Smooth muscle cell (in vitro differentiated cells): ENCODE data around the gene ZNF644. TPM values are rescaled to one million over a fixed set of nuclear protein-coding genes. Genes with fewer than 3 reads are reported as not detected.
"Not testable (repeated sequence)": the region's sequence is repeated elsewhere in the genome, so short reads cannot be mapped to it uniquely, and the experiment has no call there.

Experiments
- DNase-seq: peaks from one replicate; lab custom pipeline; 2025; ENCODE audit not compliant: unreplicated experiment; lab: John Stamatoyannopoulos, UW
- H2AFZ ChIP-seq: fragments of 200-600 bp; sonication (generic); 2 replicates; pipeline ENCODE4 v1.6.0; 2016; ENCODE audit warnings: antibody characterized with exemption, low read depth, mild to moderate bottlenecking
- H3F3A ChIP-seq: fragments of 200-600 bp; sonication (generic); 2 replicates; pipeline ENCODE4 v1.6.0; 2017; ENCODE audit warnings: antibody characterized with exemption, low read depth
- H3K27ac ChIP-seq: fragments of 200-600 bp; sonication (generic); 2 replicates; pipeline ENCODE4 v1.5.1; 2016; ENCODE audit warnings: low read depth, mild to moderate bottlenecking
- H3K27me3 ChIP-seq: fragments of 200-600 bp; sonication (generic); 2 replicates; pipeline ENCODE4 v1.6.1; 2016; ENCODE audit warnings: low read depth, mild to moderate bottlenecking
- H3K36me3 ChIP-seq: fragments of 200-600 bp; sonication (generic); 2 replicates; pipeline ENCODE4 v1.5.1; 2016; ENCODE audit warnings: low read depth
- H3K4me1 ChIP-seq: fragments of 200-600 bp; sonication (generic); 2 replicates; pipeline ENCODE4 v1.5.1; 2016; ENCODE audit warnings: low read depth
- H3K4me2 ChIP-seq: fragments of 200-600 bp; sonication (generic); 2 replicates; pipeline ENCODE4 v1.6.0; 2016; ENCODE audit warnings: mild to moderate bottlenecking
- H3K4me3 ChIP-seq: fragments of 200-600 bp; sonication (generic); 2 replicates; pipeline ENCODE4 v1.5.1; 2016; ENCODE audit warnings: mild to moderate bottlenecking
- H3K79me2 ChIP-seq: fragments of 200-600 bp; sonication (generic); 2 replicates; pipeline ENCODE4 v1.6.0; 2016; ENCODE audit warnings: low read depth, mild to moderate bottlenecking
- H3K9ac ChIP-seq: fragments of 200-600 bp; sonication (generic); 2 replicates; pipeline ENCODE4 v1.6.0; 2016; ENCODE audit warnings: low read depth
- H3K9me3 ChIP-seq: fragments of 200-600 bp; sonication (generic); replicated peaks from 2 replicates; pipeline ENCODE4 v1.5.1; 2016; ENCODE audit warnings: low read depth
- H4K20me1 ChIP-seq: fragments of 200-600 bp; sonication (generic); 2 replicates; pipeline ENCODE4 v1.6.0; 2016; ENCODE audit warnings: low read depth
- WGBS: methylation state at CpG from one replicate; pipeline ENCODE4 v1.1.7; 2016; ENCODE audit warnings: low lambda C conversion rate; 5-methylcytosine and 5-hydroxymethylcytosine counted together
- polyA plus RNA-seq: library from polyadenylated mRNA; unstranded; fragments of >200 nt; fragmentation: Nextera tagmentation; extraction: Ambion mirVana; gene quantifications from 2 replicates; pipeline ENCODE4 v1.2.1, GENCODE V29; 2016
- total RNA-seq: library from RNA; depleted of rRNA; stranded (reverse); fragments of >200 nt; gene quantifications from 2 replicates; pipeline ENCODE4 v1.2.3, GENCODE V29; 2014
- TF ChIP-seq, protein P1 (sequence below): fragments of 200-600 bp; sonication (generic); IDR thresholded peaks from 2 replicates; pipeline ENCODE4 v1.5.1; 2017; ENCODE audit warnings: borderline replicate concordance, mild to moderate bottlenecking, antibody characterized with exemption; ENCODE audit not compliant: insufficient read depth, poor library complexity, severe bottlenecking

ZNF644 gene
- total and polyA plus RNA-seq, 2 experiments from 2014 or later, result 22.9 to 102 TPM

DNA sequence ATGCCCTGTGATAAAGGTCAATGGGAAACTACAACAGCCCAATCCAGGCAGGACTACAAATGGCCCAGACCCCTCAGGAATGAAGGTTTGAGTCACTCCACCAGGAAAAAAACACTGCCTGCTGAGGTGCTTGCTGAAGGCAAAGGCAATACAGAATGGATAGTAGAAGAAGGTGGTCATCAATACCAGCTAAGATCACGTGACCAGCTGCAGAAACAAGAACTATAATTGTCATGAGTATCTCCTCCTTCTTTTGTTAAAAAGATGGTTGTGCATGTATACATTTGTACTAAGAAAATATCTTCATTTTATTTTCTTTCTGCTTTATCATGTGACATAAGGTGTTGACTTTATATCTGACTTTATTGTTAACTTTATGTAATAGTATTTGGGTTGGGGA is 23.4 kb upstream of the ZNF644 start:
- H3K4me1 ChIP-seq, result no peaks in the 10 kb centered on the region
- H3K9ac ChIP-seq, result no peak overlapping the region
- no peak overlapping the region for H3K4me2 ChIP-seq
- H3K79me2 ChIP-seq, result no peaks in the 10 kb centered on the region
- H3K27ac ChIP-seq, result no peak overlapping the region
- no peak for DNase-seq
- no peaks in the 10 kb centered on the region for H3K9me3 ChIP-seq
- WGBS, result 97% methylated on average over 1 of the region's 1 CpG
- no peak overlapping the region for H3K4me3 ChIP-seq
- H3K36me3 ChIP-seq, result no peaks in the 10 kb centered on the region
- no peaks in the 10 kb centered on the region for H3K27me3 ChIP-seq
- no peak overlapping the region for H2AFZ ChIP-seq
- H4K20me1 ChIP-seq, result no peaks in the 10 kb centered on the region
- no peaks in the 10 kb centered on the region for H3F3A ChIP-seq
- TF ChIP-seq, protein P1, sequence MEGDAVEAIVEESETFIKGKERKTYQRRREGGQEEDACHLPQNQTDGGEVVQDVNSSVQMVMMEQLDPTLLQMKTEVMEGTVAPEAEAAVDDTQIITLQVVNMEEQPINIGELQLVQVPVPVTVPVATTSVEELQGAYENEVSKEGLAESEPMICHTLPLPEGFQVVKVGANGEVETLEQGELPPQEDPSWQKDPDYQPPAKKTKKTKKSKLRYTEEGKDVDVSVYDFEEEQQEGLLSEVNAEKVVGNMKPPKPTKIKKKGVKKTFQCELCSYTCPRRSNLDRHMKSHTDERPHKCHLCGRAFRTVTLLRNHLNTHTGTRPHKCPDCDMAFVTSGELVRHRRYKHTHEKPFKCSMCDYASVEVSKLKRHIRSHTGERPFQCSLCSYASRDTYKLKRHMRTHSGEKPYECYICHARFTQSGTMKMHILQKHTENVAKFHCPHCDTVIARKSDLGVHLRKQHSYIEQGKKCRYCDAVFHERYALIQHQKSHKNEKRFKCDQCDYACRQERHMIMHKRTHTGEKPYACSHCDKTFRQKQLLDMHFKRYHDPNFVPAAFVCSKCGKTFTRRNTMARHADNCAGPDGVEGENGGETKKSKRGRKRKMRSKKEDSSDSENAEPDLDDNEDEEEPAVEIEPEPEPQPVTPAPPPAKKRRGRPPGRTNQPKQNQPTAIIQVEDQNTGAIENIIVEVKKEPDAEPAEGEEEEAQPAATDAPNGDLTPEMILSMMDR, result no peak

DNA sequence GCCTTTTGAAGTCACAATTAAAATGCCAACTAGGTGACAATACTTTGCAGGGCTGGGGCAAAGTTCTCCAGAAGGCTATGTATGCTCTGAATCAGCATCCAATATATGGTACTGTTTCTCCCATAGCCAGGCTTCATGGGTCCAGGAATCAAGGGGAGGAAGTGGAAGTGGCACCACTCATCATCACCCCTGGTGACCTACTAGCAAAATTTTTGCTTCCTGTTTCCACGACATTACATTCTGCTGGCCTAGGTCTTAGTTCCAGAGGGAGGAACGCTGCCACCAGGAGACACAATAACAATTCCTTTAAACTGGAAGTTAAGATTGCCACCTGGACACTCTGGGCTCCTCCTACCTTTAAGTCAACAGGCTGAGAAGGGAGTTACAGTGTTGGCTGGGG is 22.9 kb upstream of the ZNF644 start:
- not testable (repeated sequence) for H2AFZ ChIP-seq, H3K27ac ChIP-seq, H4K20me1 ChIP-seq, H3K9ac ChIP-seq, H3K4me2 ChIP-seq, H3F3A ChIP-seq, H3K36me3 ChIP-seq, H3K4me1 ChIP-seq, H3K4me3 ChIP-seq, H3K27me3 ChIP-seq, H3K79me2 ChIP-seq, DNase-seq, H3K9me3 ChIP-seq
- 93% methylated on average over 2 of the region's 2 CpGs for WGBS

DNA sequence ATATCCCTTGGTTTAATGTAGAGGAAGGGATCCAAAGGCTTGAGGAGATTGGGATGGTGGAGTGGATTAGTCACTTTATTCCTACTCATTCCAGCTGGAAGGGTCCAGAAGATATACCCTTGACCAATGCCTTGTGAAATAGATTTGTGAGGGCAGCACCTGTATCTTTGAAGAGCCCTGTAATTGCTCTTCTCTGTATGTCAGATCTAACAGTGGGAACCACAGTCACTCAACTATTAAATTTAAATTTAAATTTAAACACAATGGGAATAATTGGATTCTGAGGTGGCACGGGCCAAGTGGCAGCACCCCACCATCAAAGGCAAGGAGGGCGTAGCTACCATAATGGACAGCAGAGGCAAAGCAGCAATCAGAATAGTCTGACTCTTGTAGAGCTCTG is 20.5 kb upstream of the ZNF644 start:
- H3K9me3 ChIP-seq, H3F3A ChIP-seq, H4K20me1 ChIP-seq, H3K9ac ChIP-seq, H3K4me2 ChIP-seq, H2AFZ ChIP-seq, H3K36me3 ChIP-seq, H3K79me2 ChIP-seq, H3K27ac ChIP-seq, H3K4me1 ChIP-seq, DNase-seq, H3K27me3 ChIP-seq, H3K4me3 ChIP-seq: not testable (repeated sequence)
- 87% methylated on average over 2 of the region's 2 CpGs for WGBS

DNA sequence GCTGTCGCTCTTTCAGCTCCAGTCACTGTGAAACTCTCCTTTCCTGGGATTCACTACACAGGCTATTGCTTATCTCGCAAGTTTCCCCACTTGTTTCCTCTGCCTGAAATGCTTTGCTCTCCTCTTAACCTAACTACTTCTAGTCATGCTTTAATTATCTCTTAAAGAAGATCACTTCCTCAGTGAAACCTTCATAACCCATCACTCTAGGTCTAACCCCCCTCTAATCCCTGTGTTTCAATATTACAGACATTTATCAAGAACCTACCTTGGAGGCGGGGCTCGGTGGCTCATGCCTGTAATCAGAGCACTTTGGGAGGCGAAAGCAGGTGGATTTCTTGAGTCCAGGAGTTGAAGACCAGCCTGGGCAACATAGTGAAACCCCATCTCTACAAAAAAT is 16.7 kb upstream of the ZNF644 start:
- no peaks in the 10 kb centered on the region for H3K36me3 ChIP-seq
- no peaks in the 10 kb centered on the region for H3F3A ChIP-seq
- H3K4me3 ChIP-seq, result no peak overlapping the region
- no peak overlapping the region for H3K4me2 ChIP-seq
- WGBS, result 83% methylated on average over 5 of the region's 5 CpGs
- no peak overlapping the region for H3K27ac ChIP-seq
- H3K27me3 ChIP-seq, result no peaks in the 10 kb centered on the region
- no peak overlapping the region for H3K9ac ChIP-seq
- H3K4me1 ChIP-seq, result no peaks in the 10 kb centered on the region
- no peaks in the 10 kb centered on the region for H3K79me2 ChIP-seq
- DNase-seq, result no peak
- H3K9me3 ChIP-seq, result no peaks in the 10 kb centered on the region
- no peak overlapping the region for H2AFZ ChIP-seq
- no peaks in the 10 kb centered on the region for H4K20me1 ChIP-seq
- TF ChIP-seq, protein P1, result no peak
